ENCODE data around the gene HOXA1.

HOXA1 gene

GRCh38 chr7:27065709-27066108, 30.1 kb downstream of the HOXA1 start:
- Histone ChIP-seq H3K4me2 (ENCODE audit: insufficient read depth, low read length) (no peak overlapping the region), H3K79me2 (ENCODE audit: insufficient read depth, low read length) (no peaks in the 10 kb centered on the region)

GRCh38 chr7:27064661-27065060, 31.1 kb downstream of the HOXA1 start:
- H3K4me2 ChIP-seq (ENCODE audit: insufficient read depth, low read length) = no peak overlapping the region
- H3K4me3 ChIP-seq (ENCODE audit: low read depth in 1 of 2, low read length in 2 of 2) = no peak overlapping the region
- H2AFZ ChIP-seq (ENCODE audit: low read depth, low read length) = no peak overlapping the region
- no peaks in the 10 kb centered on the region for H3K4me1 ChIP-seq (ENCODE audit: insufficient read depth, low read length)
- H3K9ac ChIP-seq (ENCODE audit: low read depth, low read length) = no peak overlapping the region
- DNase-seq (no peak), ATAC-seq (ENCODE audit: insufficient read depth, low read depth) (no peak)
- no peak for TF ChIP-seq CTCF (IDR thresholded peaks at IDR 0.05; ENCODE audit: borderline replicate concordance, extremely low read depth, low read length, poor library complexity, severe bottlenecking)
- TF ChIP-seq EZH2 (IDR thresholded peaks at IDR 0.05; ENCODE audit: borderline replicate concordance, low read depth, low read length, severe bottlenecking) = no peak
- no peaks in the 10 kb centered on the region for H4K20me1 ChIP-seq (ENCODE audit: insufficient read depth, low read length)
- no peak overlapping the region for H3K27ac ChIP-seq (ENCODE audit: low read length)
- no peaks in the 10 kb centered on the region for H3K9me3 ChIP-seq (ENCODE audit: insufficient read depth, low read length, severe bottlenecking)
- H3K27me3 ChIP-seq (ENCODE audit: insufficient read depth, low read length, poor library complexity) = peaks cover 6% of the 10 kb centered on the region
- no peaks in the 10 kb centered on the region for H3K36me3 ChIP-seq (ENCODE audit: insufficient read depth, low read length)
- H3K79me2 ChIP-seq (ENCODE audit: insufficient read depth, low read length) = no peaks in the 10 kb centered on the region

More at GRCh38 chr7:27065709-27066108, 30.1 kb downstream of the HOXA1 start:
- no peak for ATAC-seq (ENCODE audit: insufficient read depth, low read depth)
- Histone ChIP-seq H4K20me1 (ENCODE audit: insufficient read depth, low read length) (no peaks in the 10 kb centered on the region), H3K9ac (ENCODE audit: low read depth, low read length) (no peak overlapping the region), H3K4me1 (ENCODE audit: insufficient read depth, low read length) (no peaks in the 10 kb centered on the region), H3K36me3 (ENCODE audit: insufficient read depth, low read length) (no peaks in the 10 kb centered on the region), H3K27ac (ENCODE audit: low read length) (no peak overlapping the region), H3K4me3 (ENCODE audit: low read depth in 1 of 2, low read length in 2 of 2) (no peak overlapping the region), H3K9me3 (ENCODE audit: insufficient read depth, low read length, severe bottlenecking) (no peaks in the 10 kb centered on the region), H3K27me3 (ENCODE audit: insufficient read depth, low read length, poor library complexity) (peaks cover 6% of the 10 kb centered on the region), H2AFZ (ENCODE audit: low read depth, low read length) (no peak overlapping the region)
- no peak for DNase-seq
- TF ChIP-seq CTCF (IDR thresholded peaks at IDR 0.05; ENCODE audit: borderline replicate concordance, extremely low read depth, low read length, poor library complexity, severe bottlenecking) (no peak), EZH2 (IDR thresholded peaks at IDR 0.05; ENCODE audit: borderline replicate concordance, low read depth, low read length, severe bottlenecking) (no peak)

- no peaks in the 10 kb centered on the region for H3K9me3 ChIP-seq (ENCODE audit: insufficient read depth, low read length, severe bottlenecking)
- H3K79me2 ChIP-seq (ENCODE audit: insufficient read depth, low read length) = no peaks in the 10 kb centered on the region
- no peaks in the 10 kb centered on the region for H3K36me3 ChIP-seq (ENCODE audit: insufficient read depth, low read length)
- no peak overlapping the region for H3K4me2 ChIP-seq (ENCODE audit: insufficient read depth, low read length)
- H3K27me3 ChIP-seq (ENCODE audit: insufficient read depth, low read length, poor library complexity) = peaks cover 6% of the 10 kb centered on the region
- no peaks in the 10 kb centered on the region for H3K4me1 ChIP-seq (ENCODE audit: insufficient read depth, low read length)
- DNase-seq = no peak
- H3K4me3 ChIP-seq (ENCODE audit: low read depth in 1 of 2, low read length in 2 of 2) = no peak overlapping the region
- ATAC-seq (ENCODE audit: insufficient read depth, low read depth) = no peak
- H2AFZ ChIP-seq (ENCODE audit: low read depth, low read length) = no peak overlapping the region
- H3K9ac ChIP-seq (ENCODE audit: low read depth, low read length) = no peak overlapping the region
- H3K27ac ChIP-seq (ENCODE audit: low read length) = no peak overlapping the region
- no peak for TF ChIP-seq CTCF (IDR thresholded peaks at IDR 0.05; ENCODE audit: borderline replicate concordance, extremely low read depth, low read length, poor library complexity, severe bottlenecking)
- no peak for TF ChIP-seq EZH2 (IDR thresholded peaks at IDR 0.05; ENCODE audit: borderline replicate concordance, low read depth, low read length, severe bottlenecking)
- no peaks in the 10 kb centered on the region for H4K20me1 ChIP-seq (ENCODE audit: insufficient read depth, low read length)
Measured at GRCh38 chr7:27064159-27064558, 31.6 kb downstream of the HOXA1 start.

- Histone ChIP-seq H2AFZ (ENCODE audit: low read depth, low read length) (no peak overlapping the region), H3K4me2 (ENCODE audit: insufficient read depth, low read length) (no peak overlapping the region), H3K36me3 (ENCODE audit: insufficient read depth, low read length) (no peaks in the 10 kb centered on the region), H3K27ac (ENCODE audit: low read length) (no peak overlapping the region), H3K79me2 (ENCODE audit: insufficient read depth, low read length) (no peaks in the 10 kb centered on the region), H3K9ac (ENCODE audit: low read depth, low read length) (no peak overlapping the region), H3K4me3 (ENCODE audit: low read depth in 1 of 2, low read length in 2 of 2) (no peak overlapping the region), H4K20me1 (ENCODE audit: insufficient read depth, low read length) (no peaks in the 10 kb centered on the region), H3K9me3 (ENCODE audit: insufficient read depth, low read length, severe bottlenecking) (no peaks in the 10 kb centered on the region), H3K27me3 (ENCODE audit: insufficient read depth, low read length, poor library complexity) (peaks cover 6% of the 10 kb centered on the region), H3K4me1 (ENCODE audit: insufficient read depth, low read length) (no peaks in the 10 kb centered on the region)
- ATAC-seq (ENCODE audit: insufficient read depth, low read depth) (no peak), DNase-seq (no peak)
- TF ChIP-seq CTCF (IDR thresholded peaks at IDR 0.05; ENCODE audit: borderline replicate concordance, extremely low read depth, low read length, poor library complexity, severe bottlenecking) (no peak), EZH2 (IDR thresholded peaks at IDR 0.05; ENCODE audit: borderline replicate concordance, low read depth, low read length, severe bottlenecking) (no peak)
Measured at GRCh38 chr7:27062946-27063345, 32.9 kb downstream of the HOXA1 start.

Measured in DND-41 (cell line).